ENCODE measurements around the gene ASB2. TPM values are rescaled to one million over a fixed set of nuclear protein-coding genes. Genes with fewer than 3 reads are reported as not detected.

ASB2 gene
- total RNA-seq, 1 experiment from 2014 or later, result 0.35 TPM

DNA sequence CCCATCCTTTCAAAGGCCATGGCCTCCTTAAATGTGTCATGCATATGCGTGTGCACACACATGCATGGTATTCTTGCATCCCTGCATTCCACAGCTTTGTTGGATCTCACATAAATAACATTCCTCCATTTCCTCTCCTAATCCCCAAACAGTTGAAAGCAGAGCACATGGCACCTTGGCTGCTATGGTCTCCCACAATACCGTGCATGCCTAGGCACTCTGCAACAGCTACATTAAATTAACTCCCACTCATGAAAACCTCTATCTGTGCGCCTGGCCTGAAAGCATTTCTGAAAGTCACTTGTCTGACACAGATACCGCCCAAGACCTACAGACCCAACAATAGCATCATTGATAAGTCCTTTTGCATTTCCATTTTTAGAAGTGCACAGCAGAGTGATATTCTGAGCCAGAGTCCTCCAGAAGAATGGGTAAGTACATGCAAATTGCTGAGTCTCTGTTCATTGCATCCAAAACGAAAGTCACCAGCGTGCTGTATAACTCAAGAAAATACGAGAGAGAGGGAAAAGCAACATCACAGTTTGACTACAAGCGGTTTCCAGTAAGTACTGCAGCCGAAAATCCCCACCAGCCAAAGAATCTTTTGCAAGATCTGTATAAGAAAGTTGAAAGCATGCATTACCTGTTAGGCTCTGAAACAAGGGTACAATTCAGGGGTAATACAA lies 436 bp downstream of the ASB2 start:
- Histone ChIP-seq H2BK120ac (ENCODE audit: low read depth, low read length, poor library complexity, severe bottlenecking) (no peak overlapping the region), H4K8ac (replicated peaks; ENCODE audit: insufficient read length, low read depth, low read length) (no peak overlapping the region), H3K56ac (ENCODE audit: insufficient read length, low read depth, low read length) (no peak overlapping the region), H2AK5ac (ENCODE audit: insufficient read length, low read length) (no peak overlapping the region), H2BK20ac (ENCODE audit: low read depth, low read length, poor library complexity, severe bottlenecking) (no peak overlapping the region), H3K9me3 (ENCODE audit: control insufficient read depth, low read depth, low read length) (no peaks in the 10 kb centered on the region), H2BK15ac (ENCODE audit: low read depth, low read length) (no peak overlapping the region), H3K79me2 (ENCODE audit: insufficient read depth, low read length) (no peaks in the 10 kb centered on the region), H3K14ac (ENCODE audit: insufficient read depth, low read length) (no peak overlapping the region), H3K27ac (ENCODE audit: insufficient read length, low read depth, low read length) (no peak overlapping the region), H3K4me1 (ENCODE audit: insufficient read depth, low read length) (no peaks in the 10 kb centered on the region; the same call in 1 of the 2 replicates), H3K27me3 (ENCODE audit: insufficient read depth, low read length) (no peaks in the 10 kb centered on the region), H2BK12ac (ENCODE audit: insufficient read length, low read depth, low read length) (no peak overlapping the region), H3K79me1 (ENCODE audit: insufficient read depth, low read depth, low read length, poor library complexity, severe bottlenecking) (no peaks in the 10 kb centered on the region), H3T11ph (ENCODE audit: low read length) (no peak overlapping the region), H4K20me1 (ENCODE audit: control insufficient read depth, insufficient read depth, insufficient read length) (no peaks in the 10 kb centered on the region), H3K23me2 (ENCODE audit: insufficient read length, low read depth, low read length, poor library complexity, severe bottlenecking) (no peaks in the 10 kb centered on the region), H3K4me2 (ENCODE audit: insufficient read depth, insufficient read length, low read length) (no peak overlapping the region), H3K18ac (ENCODE audit: insufficient read length, low read depth, low read length) (no peak overlapping the region), H2BK5ac (ENCODE audit: insufficient read length, low read length) (no peak overlapping the region), H3K4ac (ENCODE audit: low read depth, low read length) (no peak overlapping the region), H4K5ac (ENCODE audit: insufficient read length, low read depth, low read length) (no peak overlapping the region), H3K23ac (ENCODE audit: insufficient read length, low read depth, low read length) (no peak overlapping the region), H4K91ac (ENCODE audit: insufficient read length, low read depth, low read length) (no peak overlapping the region), H2AFZ (ENCODE audit: low read length) (no peak overlapping the region), H3K9ac (ENCODE audit: extremely low read depth, insufficient read length, low read length) (no peak overlapping the region)
- WGBS (ENCODE audit: extremely low coverage, insufficient read length, low lambda C conversion rate), result no CpG with 5 or more reads among the region's 9 CpGs
- Mint-ChIP-seq H3K27ac (peak overlapping the region in 1 of 3 experiments; percentile 2; a peak in 2 of 7 replicates), H3K27me3 (ENCODE audit: low read depth) (peaks cover 2% of the 10 kb centered on the region; the same call in 1 of the 2 replicates), H3K9me3 (no peaks in the 10 kb centered on the region), H3K4me1 (peaks cover 14 to 26% of the 10 kb centered on the region in 2 experiments), H3K36me3 (ENCODE audit: insufficient read depth in 1 of 3, low read depth in 3 of 3) (no peaks in the 10 kb centered on the region), H3K4me3 (no peak overlapping the region)
- TF ChIP-seq, protein P1, sequence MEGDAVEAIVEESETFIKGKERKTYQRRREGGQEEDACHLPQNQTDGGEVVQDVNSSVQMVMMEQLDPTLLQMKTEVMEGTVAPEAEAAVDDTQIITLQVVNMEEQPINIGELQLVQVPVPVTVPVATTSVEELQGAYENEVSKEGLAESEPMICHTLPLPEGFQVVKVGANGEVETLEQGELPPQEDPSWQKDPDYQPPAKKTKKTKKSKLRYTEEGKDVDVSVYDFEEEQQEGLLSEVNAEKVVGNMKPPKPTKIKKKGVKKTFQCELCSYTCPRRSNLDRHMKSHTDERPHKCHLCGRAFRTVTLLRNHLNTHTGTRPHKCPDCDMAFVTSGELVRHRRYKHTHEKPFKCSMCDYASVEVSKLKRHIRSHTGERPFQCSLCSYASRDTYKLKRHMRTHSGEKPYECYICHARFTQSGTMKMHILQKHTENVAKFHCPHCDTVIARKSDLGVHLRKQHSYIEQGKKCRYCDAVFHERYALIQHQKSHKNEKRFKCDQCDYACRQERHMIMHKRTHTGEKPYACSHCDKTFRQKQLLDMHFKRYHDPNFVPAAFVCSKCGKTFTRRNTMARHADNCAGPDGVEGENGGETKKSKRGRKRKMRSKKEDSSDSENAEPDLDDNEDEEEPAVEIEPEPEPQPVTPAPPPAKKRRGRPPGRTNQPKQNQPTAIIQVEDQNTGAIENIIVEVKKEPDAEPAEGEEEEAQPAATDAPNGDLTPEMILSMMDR (conservative IDR thresholded peaks at IDR 0.05), result no peak
- DNase-seq, result no peak
